PC-3 (cell line): ENCODE results near the gene SURF6. TPM values are rescaled to one million over a fixed set of nuclear protein-coding genes. Genes with fewer than 3 reads are reported as not detected.

Experiments
- ATAC-seq: fragments of 200-7000 bp; cut with Tn5 transposase; 2 replicates; pipeline ENCODE4 v1.9.1; 2020; ENCODE audit warnings: mild to moderate bottlenecking, moderate library complexity
- BruUV-seq: library from RNA; stranded (reverse); fragments of 400-500 nt; replicated peaks from 2 replicates; lab custom pipeline; 2021; lab: Mats Ljungman, UMichigan
- CTCF ChIA-PET: fragments of 300-600 bp; sonication (Branson Sonifier 250); formaldehyde crosslinking; loops from one replicate; lab custom pipeline; 2022; ENCODE audit warnings: antibody characterized with exemption; lab: Charles Lee
- POLR2A ChIA-PET: fragments of 300-600 bp; sonication (Branson Sonifier 250); formaldehyde crosslinking; loops from one replicate; lab custom pipeline; 2022; ENCODE audit warnings: antibody characterized with exemption; ENCODE audit not compliant: unreplicated experiment; lab: Charles Lee
- DNase-seq: peaks from one replicate; pipeline ENCODE4 v3.0.0-alpha.2; 2015
- H2AFZ ChIP-seq: fragments of 300-600 bp; sonication (generic); 2 replicates; pipeline ENCODE4 v1.6.0; 2016; ENCODE audit warnings: antibody characterized with exemption, low read length
- H3F3A ChIP-seq: fragments of 300-600 bp; sonication (generic); one replicate; pipeline ENCODE4 v1.6.0; 2017; ENCODE audit warnings: antibody characterized with exemption, low read length, control low read depth, mild to moderate bottlenecking; ENCODE audit not compliant: unreplicated experiment
- H3K27ac ChIP-seq: fragments of 300-600 bp; sonication (generic); 2 replicates; pipeline ENCODE4 v1.5.1; 2016; ENCODE audit warnings: mild to moderate bottlenecking, low read length
- H3K27me3 ChIP-seq: fragments of 300-600 bp; sonication (generic); 2 replicates; pipeline ENCODE4 v1.6.1; 2016; ENCODE audit warnings: low read length, mixed read lengths
- H3K36me3 ChIP-seq: fragments of 300-600 bp; sonication (generic); 2 replicates; pipeline ENCODE4 v1.6.1; 2016; ENCODE audit warnings: low read depth, mixed run types, low read length, mixed read lengths
- H3K4me1 ChIP-seq: fragments of 300-600 bp; sonication (generic); 2 replicates; pipeline ENCODE4 v1.5.1; 2016; ENCODE audit warnings: low read length; ENCODE audit not compliant: insufficient read depth
- H3K4me2 ChIP-seq: fragments of 300-600 bp; sonication (generic); 2 replicates; pipeline ENCODE4 v1.6.0; 2016; ENCODE audit warnings: low read length
- H3K4me3 ChIP-seq: fragments of 300-600 bp; sonication (generic); 2 replicates; pipeline ENCODE4 v1.5.1; 2016; ENCODE audit warnings: mild to moderate bottlenecking, low read length, mixed read lengths
- H3K79me2 ChIP-seq: fragments of 300-600 bp; sonication (generic); 2 replicates; pipeline ENCODE4 v1.6.1; 2017; ENCODE audit warnings: low read length, mixed read lengths
- H3K9ac ChIP-seq: fragments of 300-600 bp; sonication (generic); 2 replicates; pipeline ENCODE4 v1.6.0; 2016; ENCODE audit warnings: mild to moderate bottlenecking, low read length
- H3K9me2 ChIP-seq: fragments of 300-600 bp; sonication (generic); replicated peaks from 2 replicates; pipeline ENCODE4 v1.6.1; 2016; ENCODE audit warnings: mixed run types, low read length, mixed read lengths
- H3K9me3 ChIP-seq: fragments of 300-600 bp; sonication (generic); 2 replicates; pipeline ENCODE4 v1.6.1; 2016; ENCODE audit warnings: low read length, mixed read lengths
- H4K20me1 ChIP-seq: fragments of 300-600 bp; sonication (generic); 2 replicates; pipeline ENCODE4 v1.6.1; 2016; ENCODE audit warnings: low read length, mixed read lengths
- EZH2 ChIP-seq: fragments of 300-600 bp; sonication (generic); IDR thresholded peaks from one replicate; pipeline ENCODE4 v1.6.1; 2017; ENCODE audit warnings: antibody characterized with exemption, mild to moderate bottlenecking, low read length; ENCODE audit not compliant: unreplicated experiment
- EZH2phosphoT487 ChIP-seq: fragments of 300-600 bp; sonication (generic); IDR thresholded peaks from 2 replicates; pipeline ENCODE4 v1.6.1; 2018; ENCODE audit warnings: mild to moderate bottlenecking, antibody characterized with exemption, low read length, borderline replicate concordance
- intact Hi-C: fragments of 100-400 bp; cut with micrococcal nuclease; formaldehyde crosslinking; loops from 2 replicates; pipeline ENCODE4 v1.9.0; 2023
- total RNA-seq: library from RNA; depleted of rRNA; stranded (reverse); fragments of >200 nt; gene quantifications from 2 replicates; pipeline ENCODE4 v1.2.3, GENCODE V29; 2014
- TF ChIP-seq, protein P1 (sequence below): fragments of 300-600 bp; sonication (generic); conservative IDR thresholded peaks from 2 replicates; pipeline ENCODE4 v1.5.1; 2017; ENCODE audit warnings: antibody characterized with exemption, low read depth, mild to moderate bottlenecking, low read length

Gene SURF6
- total RNA-seq, 1 experiment from 2014 or later: 28.0 TPM

DNA sequence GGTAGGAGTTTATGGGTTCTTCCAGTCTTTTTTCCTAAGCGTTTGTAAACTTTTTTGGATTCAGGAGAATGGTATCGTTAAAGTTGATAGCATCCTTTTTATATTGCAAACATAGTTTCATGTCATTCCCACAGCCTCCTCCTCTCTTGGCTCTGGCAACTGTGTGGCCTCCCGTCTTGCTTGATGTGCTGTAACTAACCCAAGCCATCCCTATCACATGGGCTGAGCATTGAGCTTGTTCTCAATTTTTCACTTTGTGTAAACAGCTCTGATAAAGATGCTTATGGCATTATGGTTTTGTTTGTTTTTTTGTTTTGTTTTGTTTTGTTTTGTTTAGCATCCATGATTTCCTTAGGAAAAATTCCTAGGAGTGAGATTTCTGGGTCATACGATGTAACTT lies 44.7 kb upstream of the SURF6 start:
- H3K9me2 ChIP-seq: no peaks in the 10 kb centered on the region
- H3F3A ChIP-seq: no peaks in the 10 kb centered on the region
- no peaks in the 10 kb centered on the region for H3K36me3 ChIP-seq
- intact Hi-C loops: no loop called here
- no peak overlapping the region for H3K9ac ChIP-seq
- BruUV-seq: no TSS peak
- no peak overlapping the region for H3K4me2 ChIP-seq
- no peak for ATAC-seq
- POLR2A ChIA-PET: no interaction called here
- H3K9me3 ChIP-seq: no peaks in the 10 kb centered on the region
- no peak overlapping the region for H3K4me3 ChIP-seq
- no peak for DNase-seq
- H3K79me2 ChIP-seq: no peaks in the 10 kb centered on the region
- no peak for TF ChIP-seq EZH2
- TF ChIP-seq EZH2phosphoT487: no peak
- TF ChIP-seq, protein P1, sequence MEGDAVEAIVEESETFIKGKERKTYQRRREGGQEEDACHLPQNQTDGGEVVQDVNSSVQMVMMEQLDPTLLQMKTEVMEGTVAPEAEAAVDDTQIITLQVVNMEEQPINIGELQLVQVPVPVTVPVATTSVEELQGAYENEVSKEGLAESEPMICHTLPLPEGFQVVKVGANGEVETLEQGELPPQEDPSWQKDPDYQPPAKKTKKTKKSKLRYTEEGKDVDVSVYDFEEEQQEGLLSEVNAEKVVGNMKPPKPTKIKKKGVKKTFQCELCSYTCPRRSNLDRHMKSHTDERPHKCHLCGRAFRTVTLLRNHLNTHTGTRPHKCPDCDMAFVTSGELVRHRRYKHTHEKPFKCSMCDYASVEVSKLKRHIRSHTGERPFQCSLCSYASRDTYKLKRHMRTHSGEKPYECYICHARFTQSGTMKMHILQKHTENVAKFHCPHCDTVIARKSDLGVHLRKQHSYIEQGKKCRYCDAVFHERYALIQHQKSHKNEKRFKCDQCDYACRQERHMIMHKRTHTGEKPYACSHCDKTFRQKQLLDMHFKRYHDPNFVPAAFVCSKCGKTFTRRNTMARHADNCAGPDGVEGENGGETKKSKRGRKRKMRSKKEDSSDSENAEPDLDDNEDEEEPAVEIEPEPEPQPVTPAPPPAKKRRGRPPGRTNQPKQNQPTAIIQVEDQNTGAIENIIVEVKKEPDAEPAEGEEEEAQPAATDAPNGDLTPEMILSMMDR: no peak
- H3K27ac ChIP-seq: no peak overlapping the region
- H3K4me1 ChIP-seq: peaks cover 7% of the 10 kb centered on the region; the same call in 1 of the 2 replicates
- no peaks in the 10 kb centered on the region for H3K27me3 ChIP-seq
- no peak overlapping the region for H2AFZ ChIP-seq
- CTCF ChIA-PET: no interaction called here
- no peaks in the 10 kb centered on the region for H4K20me1 ChIP-seq

DNA sequence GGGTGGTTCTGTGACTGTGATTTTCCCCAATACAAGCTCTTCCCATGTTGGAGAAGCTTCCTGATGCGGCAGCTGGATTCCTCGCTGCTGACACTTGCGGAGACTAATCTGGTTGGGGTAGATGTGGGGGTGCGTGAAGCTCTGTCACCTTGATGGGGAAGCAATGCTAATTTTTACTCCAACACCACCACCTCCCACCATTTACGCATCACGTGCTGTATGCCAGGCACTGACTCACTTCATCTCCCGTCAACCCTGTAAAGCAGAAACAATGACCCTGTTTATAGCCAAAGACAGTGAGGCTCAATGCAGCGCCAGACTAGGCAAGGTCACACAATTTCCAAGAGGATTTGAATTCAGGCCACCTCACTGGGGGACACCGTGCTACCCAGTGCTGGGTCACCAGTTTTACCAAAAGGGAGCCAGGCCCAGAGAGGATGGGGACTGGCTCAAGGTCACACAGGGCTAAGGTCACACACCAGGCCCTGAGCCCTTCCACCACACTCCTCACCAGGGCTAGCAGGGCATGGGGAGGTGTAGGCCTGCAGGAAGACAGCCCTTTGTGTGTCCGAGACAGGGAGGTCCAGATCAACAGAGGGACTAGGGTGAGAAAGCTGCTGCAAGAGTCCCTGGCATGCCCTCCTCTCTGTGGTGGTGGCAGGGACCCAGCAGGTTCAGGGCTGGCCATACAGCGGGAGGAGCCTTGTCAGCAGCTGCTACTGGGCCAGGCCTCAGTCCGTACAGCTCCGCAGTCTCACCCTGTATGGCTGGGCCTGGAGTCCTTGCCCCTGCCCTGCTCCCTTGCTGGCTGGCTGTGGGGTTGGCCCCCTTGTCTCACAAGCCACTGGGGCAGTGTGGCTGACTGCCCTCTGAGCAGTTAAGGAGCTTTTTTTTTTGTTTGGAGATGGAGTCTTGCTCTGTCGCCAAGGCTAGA lies 43.4 kb upstream of the SURF6 start:
- Histone ChIP-seq H3F3A (no peaks in the 10 kb centered on the region), H3K27me3 (no peaks in the 10 kb centered on the region), H3K4me1 (peaks cover 7% of the 10 kb centered on the region; the same call in 1 of the 2 replicates), H3K36me3 (no peaks in the 10 kb centered on the region), H3K79me2 (peaks cover 13% of the 10 kb centered on the region), H3K4me2 (no peak overlapping the region), H4K20me1 (0 out of 2 replicates have a peak, but pooled peaks cover 3% of the 10 kb centered on the region), H3K9ac (no peak overlapping the region), H2AFZ (no peak overlapping the region), H3K9me3 (no peaks in the 10 kb centered on the region), H3K4me3 (no peak overlapping the region), H3K9me2 (no peaks in the 10 kb centered on the region), H3K27ac (no peak overlapping the region)
- DNase-seq (no peak), ATAC-seq (no peak)
- ChIA-PET CTCF (no interaction called here), POLR2A (no interaction called here)
- BruUV-seq: no TSS peak
- intact Hi-C loops: no loop called here
- no peak for TF ChIP-seq EZH2phosphoT487
- TF ChIP-seq, protein P1: no peak
- TF ChIP-seq EZH2: no peak

DNA sequence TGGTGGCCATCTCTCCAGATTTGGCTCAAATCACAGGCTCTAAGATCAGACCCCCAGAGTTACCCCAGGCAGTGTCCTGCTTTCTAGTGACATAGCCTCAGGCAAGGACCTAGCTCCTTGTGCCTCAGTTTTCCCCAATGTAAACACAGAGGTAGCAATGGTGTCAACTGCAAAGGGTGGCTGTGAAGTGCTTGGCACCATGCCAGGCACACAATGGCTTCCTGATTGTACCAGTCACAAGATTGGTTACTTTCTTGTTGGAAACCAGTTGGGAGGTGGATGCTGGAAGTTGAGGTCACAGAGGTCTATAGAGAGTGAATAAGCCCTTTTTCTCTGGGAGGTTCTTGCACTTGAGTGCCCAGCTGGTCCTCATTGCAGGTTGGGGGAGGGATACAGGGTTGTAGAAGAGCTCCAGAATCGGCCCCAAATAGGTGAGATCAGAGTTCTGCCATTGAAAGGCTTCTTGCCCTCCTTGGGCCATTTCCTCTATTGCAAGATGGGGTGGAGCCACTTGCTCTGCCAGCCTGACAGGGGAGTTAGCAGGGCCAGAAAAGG lies 42.5 kb upstream of the SURF6 start:
- no peaks in the 10 kb centered on the region for H3F3A ChIP-seq
- CTCF ChIA-PET: no interaction called here
- no peak overlapping the region for H3K4me3 ChIP-seq
- peaks cover 22% of the 10 kb centered on the region for H3K79me2 ChIP-seq
- 0 out of 2 replicates have a peak, but pooled peaks cover 3% of the 10 kb centered on the region for H4K20me1 ChIP-seq
- DNase-seq (no peak), ATAC-seq (no peak)
- intact Hi-C loops: no loop called here
- H3K36me3 ChIP-seq: no peaks in the 10 kb centered on the region
- BruUV-seq: no TSS peak
- H3K27me3 ChIP-seq: no peaks in the 10 kb centered on the region
- POLR2A ChIA-PET: no interaction called here
- H3K9ac ChIP-seq: no peak overlapping the region
- no peaks in the 10 kb centered on the region for H3K9me2 ChIP-seq
- H3K4me1 ChIP-seq: peaks cover 7% of the 10 kb centered on the region; the same call in 1 of the 2 replicates
- TF ChIP-seq EZH2 (no peak), EZH2phosphoT487 (no peak)
- TF ChIP-seq, protein P1: no peak
- H3K9me3 ChIP-seq: no peaks in the 10 kb centered on the region
- H2AFZ ChIP-seq: no peak overlapping the region
- H3K27ac ChIP-seq: no peak overlapping the region
- H3K4me2 ChIP-seq: no peak overlapping the region
